Activated naive CD4-positive, alpha-beta T cell treated with anti-CD3 and anti-CD28 coated beads, Interleukin-2, amount 50 U/mL, for 72 hours (primary cell): ENCODE measurements around the gene PRRC2A. TPM values are rescaled to one million over a fixed set of nuclear protein-coding genes. Genes with fewer than 3 reads are reported as not detected.
A peak's percentile ranks its signal among the peaks of the same experiment; 100 is the strongest.

Experiments
- ATAC-seq, 2 donors: fragments of 150-1000 bp; cut with Tn5 transposase; 2 replicates each; pipeline ENCODE4 v1.10.0; 2021; ENCODE audit warnings: mild to moderate bottlenecking in 2 of 2, moderate library complexity in 2 of 2
- DNase-seq, 2 donors: peaks; one replicate each; pipeline ENCODE4 v3.0.0; 2021 to 2022; ENCODE audit warnings: low spot score in 2 of 2
- H3K27ac Mint-ChIP-seq, 2 donors: one replicate each; pipeline ENCODE4 v1.8.0; 2022; ENCODE audit warnings: mild to moderate bottlenecking in 2 of 2, mixed read lengths in 2 of 2
- H3K36me3 Mint-ChIP-seq, 2 donors: one replicate each; pipeline ENCODE4 v1.8.0; 2022; ENCODE audit warnings: mixed read lengths in 2 of 2
- H3K9me3 Mint-ChIP-seq, 2 donors: one replicate each; pipeline ENCODE4 v1.8.0; 2022; ENCODE audit warnings: mixed read lengths in 2 of 2
- total RNA-seq, 2 donors: library from RNA; stranded (reverse); gene quantifications; one replicate each; pipeline ENCODE4 v1.2.3, GENCODE V29; 2022

PRRC2A gene
- total RNA-seq, 2 donors from 2014 or later, result 253 to 336 TPM

GRCh38 chr6:31614075-31614619, 6.4 kb upstream of the PRRC2A start:
- Mint-ChIP-seq H3K9me3 (no peaks in the 10 kb centered on the region), H3K36me3 (peaks cover 0 to 11% of the 10 kb centered on the region in 2 donors), H3K27ac (peak overlapping the region in 1 of 2 donors; percentile 15)
- ATAC-seq, result no peak
- DNase-seq, result no peak

GRCh38 chr6:31614684-31615578, 5.6 kb upstream of the PRRC2A start, which contains the start of gene AIF1:
Gene AIF1, plus strand, starts transcription at chr6:31615234. Its CDS starts 96 bp downstream, at chr6:31615330.
- Mint-ChIP-seq H3K27ac (peak within 1 kb of the TSS; percentile 80 to 96), H3K36me3 (peaks cover 0 to 11% of the 10 kb centered on the region in 2 donors), H3K9me3 (no peaks in the 10 kb centered on the region)
- no peak for ATAC-seq
- DNase-seq, result no peak

- peaks cover 0 to 11% of the 10 kb centered on the region in 2 donors for H3K36me3 Mint-ChIP-seq
- H3K9me3 Mint-ChIP-seq, result no peaks in the 10 kb centered on the region
- peak in 1 of 2 donors; percentile 34 for DNase-seq
- peak overlapping the region; percentile 80 to 96 for H3K27ac Mint-ChIP-seq
- ATAC-seq, result no peak
These were observed 4.8 kb upstream of the PRRC2A start for GRCh38 chr6:31615748-31616147.

- peaks cover 12 to 23% of the 10 kb centered on the region in 2 donors for H3K36me3 Mint-ChIP-seq
- H3K27ac Mint-ChIP-seq, result peak overlapping the region in 1 of 2 donors; percentile 80
- no peaks in the 10 kb centered on the region for H3K9me3 Mint-ChIP-seq
- ATAC-seq, result no peak
- no peak for DNase-seq
These were observed 3.5 kb upstream of the PRRC2A start for GRCh38 chr6:31617010-31617409.

- peak; percentile 84 to 87 for ATAC-seq
- H3K27ac Mint-ChIP-seq, result peak overlapping the region; percentile 95 to 96
- H3K36me3 Mint-ChIP-seq, result peaks cover 33 to 42% of the 10 kb centered on the region in 2 donors
- H3K9me3 Mint-ChIP-seq, result no peaks in the 10 kb centered on the region
- peak; percentile 94 to 97 for DNase-seq
These were observed 520 bp upstream of the PRRC2A start for GRCh38 chr6:31619805-31620585.

- DNase-seq, result no peak
- peak overlapping the region; percentile 95 to 98 for H3K27ac Mint-ChIP-seq
- peaks cover 46 to 50% of the 10 kb centered on the region in 2 donors for H3K36me3 Mint-ChIP-seq
- ATAC-seq, result no peak
- no peaks in the 10 kb centered on the region for H3K9me3 Mint-ChIP-seq
These were observed 915 bp downstream of the PRRC2A start for GRCh38 chr6:31621320-31621939.

- Mint-ChIP-seq H3K36me3 (peaks cover 48 to 49% of the 10 kb centered on the region in 2 donors), H3K9me3 (no peaks in the 10 kb centered on the region), H3K27ac (peak overlapping the region; percentile 95 to 98)
- DNase-seq (no peak), ATAC-seq (no peak)
These were observed 1.5 kb downstream of the PRRC2A start for GRCh38 chr6:31621991-31622390.

- ATAC-seq, result no peak
- Mint-ChIP-seq H3K27ac (peak overlapping the region; percentile 95 to 98), H3K36me3 (peaks cover 55 to 56% of the 10 kb centered on the region in 2 donors), H3K9me3 (no peaks in the 10 kb centered on the region)
- DNase-seq, result no peak
These were observed 2.2 kb downstream of the PRRC2A start for GRCh38 chr6:31622684-31623091.

GRCh38 chr6:31624070-31624469, 3.6 kb downstream of the PRRC2A start:
- peaks cover 57 to 58% of the 10 kb centered on the region in 2 donors for H3K36me3 Mint-ChIP-seq
- ATAC-seq (no peak), DNase-seq (no peak)
- H3K27ac Mint-ChIP-seq, result peak overlapping the region in 1 of 2 donors; percentile 75
- H3K9me3 Mint-ChIP-seq, result no peaks in the 10 kb centered on the region

GRCh38 chr6:31626952-31627351, 6.4 kb downstream of the PRRC2A start:
- H3K9me3 Mint-ChIP-seq, result no peaks in the 10 kb centered on the region
- DNase-seq (no peak), ATAC-seq (no peak)
- peak overlapping the region in 1 of 2 donors; percentile 93 for H3K27ac Mint-ChIP-seq
- H3K36me3 Mint-ChIP-seq, result peaks cover 56 to 60% of the 10 kb centered on the region in 2 donors

- Mint-ChIP-seq H3K27ac (peak overlapping the region in 1 of 2 donors; percentile 93), H3K36me3 (peaks cover 48 to 51% of the 10 kb centered on the region in 2 donors), H3K9me3 (no peaks in the 10 kb centered on the region)
- no peak for ATAC-seq
- no peak for DNase-seq
These were observed 7.3 kb downstream of the PRRC2A start for GRCh38 chr6:31627690-31628287.

GRCh38 chr6:31629014-31629413, 8.5 kb downstream of the PRRC2A start:
- no peaks in the 10 kb centered on the region for H3K9me3 Mint-ChIP-seq
- peaks cover 40 to 47% of the 10 kb centered on the region in 2 donors for H3K36me3 Mint-ChIP-seq
- DNase-seq (no peak), ATAC-seq (no peak)
- H3K27ac Mint-ChIP-seq, result no peak overlapping the region

- Mint-ChIP-seq H3K9me3 (no peaks in the 10 kb centered on the region), H3K27ac (peak overlapping the region in 1 of 2 donors; percentile 65), H3K36me3 (peaks cover 38 to 40% of the 10 kb centered on the region in 2 donors)
- DNase-seq (no peak), ATAC-seq (no peak)
These were observed 9.8 kb downstream of the PRRC2A start for GRCh38 chr6:31630177-31630934.

- Mint-ChIP-seq H3K9me3 (no peaks in the 10 kb centered on the region), H3K36me3 (peaks cover 33 to 37% of the 10 kb centered on the region in 2 donors), H3K27ac (peak overlapping the region in 1 of 2 donors; percentile 65)
- no peak for ATAC-seq
- DNase-seq, result no peak
These were observed 10.7 kb downstream of the PRRC2A start for GRCh38 chr6:31631209-31631608.

GRCh38 chr6:31631681-31632278, 11.3 kb downstream of the PRRC2A start:
- no peak for DNase-seq
- peak overlapping the region; percentile 68 to 80 for H3K27ac Mint-ChIP-seq
- ATAC-seq, result peak in 1 of 2 donors; percentile 7
- peaks cover 28 to 37% of the 10 kb centered on the region in 2 donors for H3K36me3 Mint-ChIP-seq
- H3K9me3 Mint-ChIP-seq, result no peaks in the 10 kb centered on the region
